Fibroblast of the aortic adventitia (primary cell): ENCODE data around the gene CYP46A1. TPM values are rescaled to one million over a fixed set of nuclear protein-coding genes. Genes with fewer than 3 reads are reported as not detected.

Experiments
- DNase-seq: peaks from one replicate; pipeline ENCODE4 v3.0.0-alpha.2; 2010; ENCODE audit warnings: low read depth
- H3K4me3 ChIP-seq: 2 replicates; pipeline ENCODE4 v1.5.1; 2011; ENCODE audit warnings: low read depth, mild to moderate bottlenecking, control low read depth, low read length, moderate library complexity
- CTCF ChIP-seq: IDR thresholded peaks from 2 replicates; pipeline ENCODE4 v1.5.1; 2011; ENCODE audit warnings: mild to moderate bottlenecking, low read length, control low read depth, inconsistent platforms; ENCODE audit not compliant: insufficient read depth
- total RNA-seq: library from RNA; depleted of rRNA; stranded (reverse); fragments of >200 nt; gene quantifications from 2 replicates; pipeline ENCODE4 v1.2.3, GENCODE V29; 2012; ENCODE audit warnings: low replicate concordance

Gene CYP46A1
- total RNA-seq, 1 donor = 0.36 TPM

GRCh38 chr14:99755629-99756603 lies 71.8 kb downstream of the CYP46A1 start:
- no peak overlapping the region for H3K4me3 ChIP-seq
- no peak for TF ChIP-seq CTCF
- peak; percentile 90 for DNase-seq

- no peak overlapping the region for H3K4me3 ChIP-seq
- TF ChIP-seq CTCF = no peak
- no peak for DNase-seq
Observed at GRCh38 chr14:99756796-99757195, 72.7 kb downstream of the CYP46A1 start.

- peak; percentile 90 for DNase-seq
- H3K4me3 ChIP-seq = no peak overlapping the region
- no peak for TF ChIP-seq CTCF
Observed at GRCh38 chr14:99757331-99758070, 73.4 kb downstream of the CYP46A1 start.

- no peak overlapping the region for H3K4me3 ChIP-seq
- no peak for TF ChIP-seq CTCF
- peak; percentile 85 for DNase-seq
Observed at GRCh38 chr14:99758121-99758821, 74.2 kb downstream of the CYP46A1 start.

- H3K4me3 ChIP-seq = no peak overlapping the region
Observed at GRCh38 chr14:99758872-99759545, 74.9 kb downstream of the CYP46A1 start.

More at GRCh38 chr14:99758872-99759545, 74.9 kb downstream of the CYP46A1 start:
- no peak for TF ChIP-seq CTCF
- DNase-seq = no peak
